ENCODE results near the gene AQP3.

DNA sequence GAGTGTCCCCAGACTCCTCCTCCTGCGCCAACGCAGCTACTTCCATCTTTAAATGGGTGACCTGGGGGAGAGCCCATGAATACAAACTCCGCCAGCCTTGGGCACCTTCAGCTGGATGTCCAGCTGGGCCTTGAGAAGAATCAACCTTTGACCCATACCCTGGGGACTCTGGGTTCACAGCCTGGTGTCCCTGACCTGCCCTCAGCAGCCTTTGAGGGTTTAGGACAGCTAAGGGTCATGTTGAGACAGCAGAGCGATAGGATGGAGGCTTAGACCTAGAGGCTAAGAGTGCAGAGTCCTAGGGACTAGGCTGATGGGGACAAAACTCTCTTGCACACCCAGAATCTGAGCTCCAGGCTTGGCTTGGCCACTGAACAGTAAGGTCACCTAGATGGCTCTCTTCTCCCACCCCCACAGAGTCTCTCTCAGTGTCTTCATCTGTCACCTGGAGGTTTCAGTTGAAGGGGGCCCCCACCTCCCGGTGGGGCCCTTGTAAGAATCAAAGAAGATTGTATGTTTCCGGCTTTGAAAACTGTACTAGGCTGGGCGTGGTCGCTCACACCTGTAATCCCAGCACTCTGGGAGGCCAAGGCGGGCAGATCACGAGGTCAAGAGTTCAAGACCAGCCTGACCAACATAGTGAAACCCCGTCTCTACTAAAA is 6.7 kb upstream of the AQP3 start:
- TF ChIP-seq, protein P1, sequence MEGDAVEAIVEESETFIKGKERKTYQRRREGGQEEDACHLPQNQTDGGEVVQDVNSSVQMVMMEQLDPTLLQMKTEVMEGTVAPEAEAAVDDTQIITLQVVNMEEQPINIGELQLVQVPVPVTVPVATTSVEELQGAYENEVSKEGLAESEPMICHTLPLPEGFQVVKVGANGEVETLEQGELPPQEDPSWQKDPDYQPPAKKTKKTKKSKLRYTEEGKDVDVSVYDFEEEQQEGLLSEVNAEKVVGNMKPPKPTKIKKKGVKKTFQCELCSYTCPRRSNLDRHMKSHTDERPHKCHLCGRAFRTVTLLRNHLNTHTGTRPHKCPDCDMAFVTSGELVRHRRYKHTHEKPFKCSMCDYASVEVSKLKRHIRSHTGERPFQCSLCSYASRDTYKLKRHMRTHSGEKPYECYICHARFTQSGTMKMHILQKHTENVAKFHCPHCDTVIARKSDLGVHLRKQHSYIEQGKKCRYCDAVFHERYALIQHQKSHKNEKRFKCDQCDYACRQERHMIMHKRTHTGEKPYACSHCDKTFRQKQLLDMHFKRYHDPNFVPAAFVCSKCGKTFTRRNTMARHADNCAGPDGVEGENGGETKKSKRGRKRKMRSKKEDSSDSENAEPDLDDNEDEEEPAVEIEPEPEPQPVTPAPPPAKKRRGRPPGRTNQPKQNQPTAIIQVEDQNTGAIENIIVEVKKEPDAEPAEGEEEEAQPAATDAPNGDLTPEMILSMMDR (IDR thresholded peaks at IDR 0.05): no peak
- no peak for TF ChIP-seq ZFX (IDR thresholded peaks at IDR 0.05; ENCODE audit: borderline replicate concordance)

All from 22Rv1 (cell line).